Activated CD4-positive, alpha-beta T cell treated with anti-CD3 and anti-CD28 coated beads for 1 hour (primary cell): ENCODE data around the gene EBF3.

Source experiments
- DNase-seq: peaks from one replicate; pipeline ENCODE4 v3.0.0-alpha.2; 2020

Gene EBF3

GRCh38 chr10:129963641-129964501 is at the start of gene EBF3:
Gene EBF3 (minus strand): TSS chr10:129964274. CDS start chr10:129963768, 506 bp downstream.
- DNase-seq, result no peak

GRCh38 chr10:130013335-130014262 is 49.5 kb upstream of the EBF3 start:
- DNase-seq, result no peak

- DNase-seq, result no peak
These were observed 48.1 kb upstream of the EBF3 start for GRCh38 chr10:130012129-130012528.

GRCh38 chr10:130010653-130011052 is 46.6 kb upstream of the EBF3 start:
- no peak for DNase-seq

GRCh38 chr10:130009228-130009627 is 45.2 kb upstream of the EBF3 start:
- DNase-seq, result no peak

- DNase-seq, result no peak
These were observed 39.9 kb upstream of the EBF3 start for GRCh38 chr10:130003787-130004613.

GRCh38 chr10:130003166-130003565 is 39.1 kb upstream of the EBF3 start:
- DNase-seq, result no peak

GRCh38 chr10:130002606-130003005 is 38.5 kb upstream of the EBF3 start:
- DNase-seq, result no peak

- DNase-seq, result no peak
These were observed 36.8 kb upstream of the EBF3 start for GRCh38 chr10:130000918-130001317.

- DNase-seq, result no peak
These were observed 35.1 kb upstream of the EBF3 start for GRCh38 chr10:129999140-129999539.

- no peak for DNase-seq
These were observed 29.5 kb upstream of the EBF3 start for GRCh38 chr10:129993621-129994020.

GRCh38 chr10:129992356-129992755 is 28.3 kb upstream of the EBF3 start:
- DNase-seq, result no peak

GRCh38 chr10:129982825-129983224 is 18.8 kb upstream of the EBF3 start:
- no peak for DNase-seq

GRCh38 chr10:129978980-129979379 is 14.9 kb upstream of the EBF3 start:
- DNase-seq, result no peak

GRCh38 chr10:129978322-129978721 is 14.2 kb upstream of the EBF3 start:
- DNase-seq, result no peak

- no peak for DNase-seq
These were observed 13.7 kb upstream of the EBF3 start for GRCh38 chr10:129977794-129978193.

- no peak for DNase-seq
These were observed 9.6 kb upstream of the EBF3 start for GRCh38 chr10:129973674-129974059.

- DNase-seq, result no peak
These were observed 9.0 kb upstream of the EBF3 start for GRCh38 chr10:129972966-129973673.

GRCh38 chr10:129972145-129972965 is 8.3 kb upstream of the EBF3 start:
- DNase-seq, result no peak

- DNase-seq, result no peak
These were observed 7.5 kb upstream of the EBF3 start for GRCh38 chr10:129971381-129972144.
